NB4 (cell line): ENCODE results near the gene APOBEC3C.

Experiments used
- POLR2A ChIP-seq: IDR thresholded peaks from 2 replicates; pipeline ENCODE4 v1.6.1; 2011; ENCODE audit warnings: mild to moderate bottlenecking; ENCODE audit not compliant: insufficient read length; ENCODE audit errors: extremely low read depth
- TF ChIP-seq, protein P1 (sequence below): IDR thresholded peaks from one replicate; pipeline ENCODE4 v1.5.1; 2012; ENCODE audit warnings: low read depth, low read length
- TF ChIP-seq, protein P2 (sequence below): IDR thresholded peaks from 2 replicates; pipeline ENCODE4 v1.6.1; 2011; ENCODE audit warnings: low read depth, low read length

DNA sequence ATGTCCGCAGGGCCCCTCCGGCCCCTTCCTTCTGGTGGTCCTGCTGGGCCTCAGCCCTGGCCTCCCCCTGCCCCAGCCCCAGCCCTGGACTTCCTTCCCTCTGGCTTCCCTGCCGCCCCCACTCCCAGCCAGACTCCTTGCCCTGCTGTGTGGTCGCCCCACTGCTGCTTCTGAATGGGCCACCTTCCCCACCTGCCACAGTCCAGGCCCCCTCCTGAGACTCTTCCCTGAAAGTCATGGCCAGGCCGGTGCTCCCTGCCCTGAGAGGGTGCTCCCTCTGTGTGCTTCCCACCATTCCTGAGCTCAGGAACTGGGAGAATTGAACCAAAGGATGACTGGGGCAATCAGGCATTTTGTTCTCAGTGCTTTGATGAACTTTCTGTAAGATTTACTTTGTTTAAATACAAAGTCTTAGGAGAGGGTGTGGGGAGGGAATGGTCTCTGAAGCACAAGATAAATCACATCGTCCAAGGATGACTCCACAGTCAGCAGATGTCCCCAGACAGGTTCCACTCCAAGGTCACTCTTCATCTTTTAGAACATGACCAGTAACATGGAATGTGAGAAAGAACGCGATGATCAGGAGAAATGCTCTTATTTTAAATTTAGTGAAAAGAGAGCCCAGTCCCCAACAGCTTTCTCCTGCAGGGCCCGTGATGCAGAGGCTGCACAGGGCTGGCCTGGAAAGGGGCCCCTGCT, 7.6 kb downstream of the APOBEC3C start:
- TF ChIP-seq, protein P1, sequence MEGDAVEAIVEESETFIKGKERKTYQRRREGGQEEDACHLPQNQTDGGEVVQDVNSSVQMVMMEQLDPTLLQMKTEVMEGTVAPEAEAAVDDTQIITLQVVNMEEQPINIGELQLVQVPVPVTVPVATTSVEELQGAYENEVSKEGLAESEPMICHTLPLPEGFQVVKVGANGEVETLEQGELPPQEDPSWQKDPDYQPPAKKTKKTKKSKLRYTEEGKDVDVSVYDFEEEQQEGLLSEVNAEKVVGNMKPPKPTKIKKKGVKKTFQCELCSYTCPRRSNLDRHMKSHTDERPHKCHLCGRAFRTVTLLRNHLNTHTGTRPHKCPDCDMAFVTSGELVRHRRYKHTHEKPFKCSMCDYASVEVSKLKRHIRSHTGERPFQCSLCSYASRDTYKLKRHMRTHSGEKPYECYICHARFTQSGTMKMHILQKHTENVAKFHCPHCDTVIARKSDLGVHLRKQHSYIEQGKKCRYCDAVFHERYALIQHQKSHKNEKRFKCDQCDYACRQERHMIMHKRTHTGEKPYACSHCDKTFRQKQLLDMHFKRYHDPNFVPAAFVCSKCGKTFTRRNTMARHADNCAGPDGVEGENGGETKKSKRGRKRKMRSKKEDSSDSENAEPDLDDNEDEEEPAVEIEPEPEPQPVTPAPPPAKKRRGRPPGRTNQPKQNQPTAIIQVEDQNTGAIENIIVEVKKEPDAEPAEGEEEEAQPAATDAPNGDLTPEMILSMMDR: no peak
- TF ChIP-seq POLR2A: no peak
- TF ChIP-seq, protein P2, sequence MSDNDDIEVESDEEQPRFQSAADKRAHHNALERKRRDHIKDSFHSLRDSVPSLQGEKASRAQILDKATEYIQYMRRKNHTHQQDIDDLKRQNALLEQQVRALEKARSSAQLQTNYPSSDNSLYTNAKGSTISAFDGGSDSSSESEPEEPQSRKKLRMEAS: no peak
